GM06990 (cell line): ENCODE data around the gene ZNF189.
"Not testable (repeated sequence)": the region's sequence is repeated elsewhere in the genome, so short reads cannot be mapped to it uniquely, and the experiment has no call there.

ENCODE experiments used
- DNase-seq: peaks from one replicate; pipeline ENCODE4 v3.0.0-alpha.2; 2011; ENCODE audit not compliant: insufficient read length; ENCODE audit errors: extremely low read depth
- H3K27me3 ChIP-seq: replicated peaks from 2 replicates; pipeline ENCODE4 v1.6.0; 2011; ENCODE audit warnings: low read length; ENCODE audit not compliant: control insufficient read depth, insufficient read depth
- H3K36me3 ChIP-seq: 2 replicates; pipeline ENCODE4 v1.5.1; 2011; ENCODE audit warnings: low read length; ENCODE audit not compliant: control insufficient read depth, insufficient read depth
- H3K4me3 ChIP-seq: replicated peaks from 2 replicates; pipeline ENCODE4 v1.5.1; 2011; ENCODE audit warnings: low read depth, mild to moderate bottlenecking, control low read depth, low read length
- CTCF ChIP-seq: IDR thresholded peaks from 2 replicates; pipeline ENCODE4 v1.5.1; 2011; ENCODE audit warnings: low read length, control low read depth, mild to moderate bottlenecking, inconsistent platforms; ENCODE audit not compliant: insufficient read depth, poor library complexity, severe bottlenecking

Gene ZNF189

DNA sequence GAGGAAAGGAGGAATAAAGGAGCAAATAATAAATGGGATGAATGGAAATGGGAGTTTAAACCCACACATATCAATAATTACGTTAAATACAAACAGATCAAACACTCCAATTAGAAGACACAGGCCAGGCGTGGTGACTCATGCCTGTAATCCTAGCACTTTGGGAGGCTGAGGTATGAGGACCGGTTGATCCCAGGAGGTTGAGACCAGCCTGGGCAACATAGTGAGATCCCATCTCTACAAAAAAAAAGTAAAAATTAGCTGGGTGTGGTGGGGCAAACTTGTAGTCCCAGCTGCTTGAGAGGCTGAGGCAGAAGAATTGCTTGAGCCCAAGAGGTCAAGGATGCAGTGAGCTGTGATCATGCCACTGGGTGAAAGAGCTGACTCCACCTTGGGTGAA is 17.5 kb upstream of the ZNF189 start:
- Histone ChIP-seq H3K36me3 (no peaks in the 10 kb centered on the region), H3K4me3 (no peak overlapping the region), H3K27me3 (no peaks in the 10 kb centered on the region)
- DNase-seq = no peak
- no peak for TF ChIP-seq CTCF

- no peak for TF ChIP-seq CTCF
- no peaks in the 10 kb centered on the region for H3K36me3 ChIP-seq
- no peaks in the 10 kb centered on the region for H3K27me3 ChIP-seq
- DNase-seq = no peak
- H3K4me3 ChIP-seq = no peak overlapping the region
Observed at GRCh38 chr9:101381833-101382342, 16.8 kb upstream of the ZNF189 start.

DNA sequence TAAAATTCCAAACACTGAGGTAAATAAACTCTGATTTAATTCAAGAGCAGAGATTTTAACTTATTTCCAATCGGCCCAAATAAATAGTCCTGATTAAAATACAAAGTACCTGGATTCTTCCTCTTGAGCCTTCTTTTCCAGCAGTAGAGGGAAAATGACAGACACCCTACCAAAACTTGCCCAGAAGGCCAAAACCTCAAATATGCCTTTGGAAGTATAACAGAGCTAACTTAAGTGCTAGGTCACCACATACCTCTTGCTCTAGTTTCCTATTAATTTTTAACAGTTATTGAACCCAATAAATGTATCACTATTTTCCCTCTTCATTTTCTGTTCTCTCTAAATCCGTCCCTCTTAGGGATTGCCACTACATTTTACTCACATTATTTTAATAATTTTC is 15.3 kb upstream of the ZNF189 start:
- Histone ChIP-seq H3K36me3 (no peaks in the 10 kb centered on the region), H3K4me3 (no peak overlapping the region), H3K27me3 (no peaks in the 10 kb centered on the region)
- no peak for TF ChIP-seq CTCF
- DNase-seq = no peak

DNA sequence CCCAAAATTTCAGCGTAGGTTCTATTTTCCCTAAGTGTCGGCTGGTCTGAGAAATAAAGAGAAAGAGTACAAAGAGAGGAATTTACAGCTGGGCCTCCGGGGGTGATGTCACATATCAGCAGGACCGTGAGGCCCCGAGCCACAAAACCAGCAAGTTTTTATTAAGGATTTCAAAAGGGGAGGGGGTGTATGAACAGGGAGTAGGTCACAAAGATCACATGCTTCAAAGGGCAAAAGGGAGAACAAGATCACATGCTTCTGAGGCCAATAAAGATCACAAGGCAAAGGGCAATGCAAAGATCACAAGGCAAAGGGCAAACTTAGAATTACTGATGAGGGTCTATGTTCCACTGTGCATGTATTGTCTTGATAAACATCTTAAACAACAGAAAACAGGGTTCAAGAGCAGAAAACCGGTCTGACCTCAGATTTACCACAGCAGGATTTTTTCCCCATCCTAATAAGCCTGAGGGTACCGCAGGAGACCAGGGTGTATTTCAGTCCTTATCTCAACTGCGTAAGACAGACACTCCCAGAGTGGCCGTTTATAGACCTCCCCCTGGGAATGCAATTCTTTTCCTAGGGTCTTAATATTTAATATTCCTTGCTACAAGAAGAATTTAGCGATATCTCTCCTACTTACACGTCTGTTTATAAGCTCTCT is 13.6 kb upstream of the ZNF189 start, which contains the start of gene BAAT:
Gene BAAT, minus strand, starts transcription at position 134 of the 664 bp plus-strand sequence. CDS start 13,602 bp downstream, outside the sequence.
- H3K36me3 ChIP-seq, H3K27me3 ChIP-seq, H3K4me3 ChIP-seq, DNase-seq: not testable (repeated sequence)

DNA sequence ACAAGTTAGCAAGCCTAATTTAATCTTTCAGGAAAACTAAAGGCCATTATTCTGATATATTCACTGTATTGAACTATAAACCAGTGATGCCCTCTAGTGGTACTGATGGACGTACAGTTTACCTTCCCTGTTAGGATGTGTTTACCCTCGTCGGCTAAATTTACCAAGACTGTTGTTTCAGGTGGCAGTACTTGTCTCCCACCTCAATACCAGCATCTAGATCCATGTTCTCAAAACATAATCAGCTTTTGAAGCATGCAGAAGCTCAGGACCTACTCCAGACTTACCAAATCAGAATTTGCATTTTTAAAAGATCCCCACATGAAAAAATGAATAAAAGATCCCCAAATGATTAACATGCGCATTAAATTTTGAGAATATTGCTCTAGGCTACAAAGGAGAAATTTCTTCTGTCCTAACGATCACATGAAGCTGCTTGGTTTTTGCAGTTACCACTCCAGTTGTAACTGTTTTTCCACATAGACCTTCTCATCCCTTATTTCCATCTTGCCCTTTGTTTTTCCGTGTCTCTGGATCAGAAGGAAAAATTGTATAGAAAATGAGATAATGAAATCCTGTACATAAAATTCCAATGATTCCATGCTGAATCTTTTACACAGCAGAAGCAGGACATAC is 10.7 kb upstream of the ZNF189 start:
- DNase-seq = no peak
- H3K27me3 ChIP-seq = no peaks in the 10 kb centered on the region
- H3K36me3 ChIP-seq = peaks cover 1% of the 10 kb centered on the region; the same call in 1 of the 2 replicates
- peak; percentile 60 for TF ChIP-seq CTCF
- H3K4me3 ChIP-seq = no peak overlapping the region

DNA sequence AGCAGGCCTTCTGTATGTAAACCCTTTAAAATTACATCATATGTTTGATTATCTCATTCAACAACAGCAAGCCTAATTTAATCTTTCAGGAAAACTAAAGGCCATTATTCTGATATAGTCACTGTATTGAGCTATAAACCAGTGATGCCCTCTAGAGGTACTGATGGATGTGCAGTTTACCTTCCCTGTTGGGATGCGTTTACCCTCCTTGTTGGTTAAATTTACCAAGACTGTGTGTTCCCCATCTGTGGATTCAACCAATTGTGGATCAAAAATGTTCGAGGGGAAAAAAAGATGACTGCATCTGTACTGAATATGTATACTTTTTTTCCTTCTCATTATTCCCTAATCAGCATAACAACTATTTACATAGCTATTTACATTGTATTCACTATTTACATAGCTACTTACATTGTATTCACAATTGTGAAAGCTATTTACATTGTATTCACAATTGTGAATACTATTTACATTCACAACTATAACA is 10.1 kb upstream of the ZNF189 start:
- TF ChIP-seq CTCF = peak; percentile 16
- H3K27me3 ChIP-seq = no peaks in the 10 kb centered on the region
- peaks cover 1% of the 10 kb centered on the region; the same call in 1 of the 2 replicates for H3K36me3 ChIP-seq
- no peak for DNase-seq
- H3K4me3 ChIP-seq = no peak overlapping the region
